ENCODE data around the gene FOXI3.

DNA sequence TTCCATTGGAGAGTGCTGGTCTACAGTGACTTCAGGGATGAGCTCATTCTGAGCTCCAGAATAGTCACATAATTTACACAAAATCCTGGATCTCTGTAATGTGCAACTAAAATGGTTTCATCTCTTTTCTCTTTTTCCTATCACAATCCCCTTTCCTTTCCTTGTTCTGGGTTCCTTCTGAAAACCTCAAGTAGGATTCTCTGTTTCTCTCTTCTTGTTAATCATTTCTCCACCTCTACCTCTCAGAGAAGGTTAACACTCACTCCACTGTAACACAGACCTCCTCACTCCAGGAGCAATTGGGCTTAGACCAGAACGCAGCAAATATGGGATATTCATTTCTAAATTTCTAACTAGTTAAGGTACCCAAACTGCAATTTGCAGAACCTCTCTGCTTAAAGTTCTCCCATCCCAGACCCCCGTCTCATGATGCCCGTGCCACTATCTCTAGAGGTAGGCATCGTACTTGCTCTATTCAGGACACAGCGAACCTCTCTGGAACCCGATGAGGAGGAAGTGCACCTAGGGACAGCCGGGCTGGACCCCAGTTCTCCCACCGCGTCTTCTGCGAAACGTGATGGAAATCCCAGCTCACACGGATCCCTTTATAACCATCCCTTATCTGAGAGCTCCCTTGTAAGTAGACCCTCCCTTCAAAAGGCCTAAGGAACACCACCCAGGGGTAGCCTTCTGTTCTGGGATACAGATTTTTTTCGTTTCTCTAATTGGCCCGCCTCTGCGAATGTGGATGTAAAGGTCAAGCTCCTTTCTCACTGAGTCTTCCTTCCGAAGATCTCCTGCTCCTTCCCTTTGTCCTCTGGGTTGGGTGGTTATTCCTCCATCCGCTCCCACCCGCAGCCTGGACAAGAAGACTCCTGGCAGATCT, 1.3 kb downstream of the FOXI3 start:
- TF ChIP-seq, protein P1, sequence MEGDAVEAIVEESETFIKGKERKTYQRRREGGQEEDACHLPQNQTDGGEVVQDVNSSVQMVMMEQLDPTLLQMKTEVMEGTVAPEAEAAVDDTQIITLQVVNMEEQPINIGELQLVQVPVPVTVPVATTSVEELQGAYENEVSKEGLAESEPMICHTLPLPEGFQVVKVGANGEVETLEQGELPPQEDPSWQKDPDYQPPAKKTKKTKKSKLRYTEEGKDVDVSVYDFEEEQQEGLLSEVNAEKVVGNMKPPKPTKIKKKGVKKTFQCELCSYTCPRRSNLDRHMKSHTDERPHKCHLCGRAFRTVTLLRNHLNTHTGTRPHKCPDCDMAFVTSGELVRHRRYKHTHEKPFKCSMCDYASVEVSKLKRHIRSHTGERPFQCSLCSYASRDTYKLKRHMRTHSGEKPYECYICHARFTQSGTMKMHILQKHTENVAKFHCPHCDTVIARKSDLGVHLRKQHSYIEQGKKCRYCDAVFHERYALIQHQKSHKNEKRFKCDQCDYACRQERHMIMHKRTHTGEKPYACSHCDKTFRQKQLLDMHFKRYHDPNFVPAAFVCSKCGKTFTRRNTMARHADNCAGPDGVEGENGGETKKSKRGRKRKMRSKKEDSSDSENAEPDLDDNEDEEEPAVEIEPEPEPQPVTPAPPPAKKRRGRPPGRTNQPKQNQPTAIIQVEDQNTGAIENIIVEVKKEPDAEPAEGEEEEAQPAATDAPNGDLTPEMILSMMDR (IDR thresholded peaks at IDR 0.05), result no peak
- TF ChIP-seq POLR2A (IDR thresholded peaks at IDR 0.05), result no peak
